DMS153 treated with DMSO at 0.1 percent for 48 hours (cell line): ENCODE results near the gene PITRM1.

Experiments
- DNase-seq: peaks from one replicate; lab custom pipeline; 2025; ENCODE audit not compliant: unreplicated experiment; lab: John Stamatoyannopoulos, UW

Gene PITRM1

GRCh38 chr10:3103646-3104045 is 68.9 kb downstream of the PITRM1 start:
- DNase-seq = no peak

DNA sequence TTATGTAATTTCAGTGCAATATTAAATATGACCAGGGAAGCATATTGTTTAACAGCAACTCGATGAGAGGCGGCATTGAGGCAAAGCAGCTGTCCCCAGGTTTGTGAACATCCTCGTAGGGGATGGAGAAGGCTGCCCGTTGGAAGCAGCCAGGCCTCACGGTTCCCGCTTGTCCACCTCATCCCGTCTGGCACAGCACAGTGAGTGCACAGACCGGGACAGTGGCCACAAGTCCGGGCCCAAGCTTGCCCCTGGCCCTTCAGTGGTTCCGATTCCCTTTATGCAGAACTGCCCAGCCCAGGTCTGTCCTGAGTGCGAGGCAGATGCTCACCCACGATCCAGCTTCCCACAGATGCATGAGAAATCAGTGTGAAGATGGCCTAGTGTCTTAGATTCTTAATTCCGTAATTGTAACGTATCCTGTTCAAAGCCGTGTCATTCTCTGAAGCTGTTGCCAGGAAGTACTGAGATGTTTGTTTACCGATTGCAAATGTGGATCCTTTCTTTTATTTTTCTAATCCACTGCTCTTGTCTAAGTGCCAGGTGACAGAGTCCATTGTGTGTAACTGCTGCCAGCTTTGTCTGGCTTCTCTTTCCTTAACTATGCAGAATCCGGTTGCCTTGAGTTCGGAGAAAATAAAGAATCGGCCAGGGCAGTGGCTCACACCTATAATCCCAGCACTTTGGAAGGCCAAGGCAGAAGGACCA is 69.7 kb downstream of the PITRM1 start:
- DNase-seq = peak; percentile 1

DNA sequence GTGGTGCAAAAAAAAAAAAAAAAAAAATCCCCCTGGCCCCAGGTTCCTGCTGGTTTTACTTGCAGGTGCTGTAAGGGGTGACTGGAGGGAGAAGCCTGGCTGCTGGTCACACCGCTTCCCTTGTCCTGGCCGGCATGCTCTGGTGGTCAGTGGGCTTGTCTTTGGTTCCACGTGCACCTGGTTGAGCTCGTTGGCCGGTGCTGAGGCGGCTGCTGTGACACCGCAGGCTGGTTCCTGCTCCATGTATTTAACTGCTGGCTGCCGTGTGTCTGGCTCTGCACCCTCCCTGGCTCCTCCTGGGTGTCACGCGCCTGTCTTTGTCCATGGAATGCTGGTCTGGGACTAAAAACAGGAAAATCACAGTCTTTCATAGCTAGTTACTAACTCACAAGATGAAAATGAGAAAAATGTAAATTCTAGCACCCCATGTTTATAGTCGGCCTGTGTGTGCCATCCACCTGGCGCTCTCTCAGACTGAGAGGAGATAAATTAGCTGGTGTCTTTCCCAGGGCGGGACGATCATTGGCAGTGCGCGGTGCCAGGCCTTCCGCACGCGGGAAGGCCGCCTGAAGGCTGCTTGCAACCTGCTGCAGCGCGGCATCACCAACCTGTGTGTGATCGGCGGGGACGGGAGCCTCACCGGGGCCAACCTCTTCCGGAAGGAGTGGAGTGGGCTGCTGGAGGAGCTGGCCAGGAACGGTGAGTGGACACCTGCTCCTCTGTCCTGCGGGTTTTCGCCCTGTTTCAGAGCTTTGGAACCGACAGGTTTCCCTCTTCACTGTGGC is 71.5 kb downstream of the PITRM1 start:
- no peak for DNase-seq

DNA sequence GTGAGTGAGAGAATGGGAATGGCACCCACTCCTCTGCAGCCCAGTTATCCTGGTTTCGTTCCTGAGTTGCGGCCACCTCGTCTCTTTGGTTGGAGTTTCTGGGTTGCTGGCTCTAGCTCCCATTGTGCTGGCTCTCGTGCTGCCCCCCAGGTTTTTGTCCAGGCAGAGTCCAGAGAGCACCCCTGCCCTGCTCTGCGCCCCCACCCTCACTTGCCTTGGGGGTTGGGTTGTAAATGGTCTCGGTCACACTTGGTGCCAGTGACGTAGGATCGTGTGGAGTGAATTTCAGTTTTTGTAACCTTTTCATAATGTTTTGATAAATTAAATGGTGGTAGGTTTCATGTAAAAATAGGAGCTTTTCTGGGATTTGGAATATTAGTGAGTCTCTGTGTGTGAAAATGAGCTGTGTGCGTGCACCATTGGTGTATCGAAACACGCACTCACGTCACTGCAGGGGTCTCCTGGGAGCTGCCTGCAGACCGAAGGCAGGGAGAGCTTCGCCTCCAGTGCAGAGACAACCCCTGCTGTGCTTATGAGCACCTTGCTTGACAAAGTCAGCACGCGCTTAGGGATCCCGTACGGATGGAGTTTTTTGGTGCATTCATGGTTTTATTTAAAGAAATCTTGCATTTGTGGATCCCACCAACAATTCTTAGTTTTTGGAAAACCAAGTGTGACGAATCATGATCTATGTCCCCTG is 72.3 kb downstream of the PITRM1 start:
- no peak for DNase-seq

- DNase-seq = no peak
Observed at GRCh38 chr10:3099291-3100092, 73.1 kb downstream of the PITRM1 start.

GRCh38 chr10:3098689-3099088 is 73.9 kb downstream of the PITRM1 start:
- DNase-seq = no peak

- DNase-seq = no peak
Observed at GRCh38 chr10:3097160-3097559, 75.4 kb downstream of the PITRM1 start.

DNA sequence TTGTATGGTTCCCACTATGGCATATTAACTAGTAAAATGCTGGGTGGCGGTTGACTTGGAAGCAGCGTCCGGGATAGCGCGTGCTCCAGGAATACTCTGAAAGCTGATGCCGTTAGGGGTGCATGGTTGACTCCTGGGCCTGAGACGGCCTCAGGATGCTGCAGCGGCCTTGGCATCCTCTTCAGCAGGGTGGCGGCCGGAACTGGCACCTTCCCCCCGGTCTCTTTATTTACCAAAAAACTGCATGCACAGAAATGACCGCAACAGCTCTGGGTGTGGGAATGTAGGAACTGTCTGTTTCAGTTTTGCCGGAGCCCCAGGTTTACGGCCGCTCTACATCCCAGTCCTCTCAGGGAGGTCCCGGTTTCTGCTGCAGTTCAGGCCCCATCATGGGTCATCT is 76.4 kb downstream of the PITRM1 start:
- DNase-seq = no peak

DNA sequence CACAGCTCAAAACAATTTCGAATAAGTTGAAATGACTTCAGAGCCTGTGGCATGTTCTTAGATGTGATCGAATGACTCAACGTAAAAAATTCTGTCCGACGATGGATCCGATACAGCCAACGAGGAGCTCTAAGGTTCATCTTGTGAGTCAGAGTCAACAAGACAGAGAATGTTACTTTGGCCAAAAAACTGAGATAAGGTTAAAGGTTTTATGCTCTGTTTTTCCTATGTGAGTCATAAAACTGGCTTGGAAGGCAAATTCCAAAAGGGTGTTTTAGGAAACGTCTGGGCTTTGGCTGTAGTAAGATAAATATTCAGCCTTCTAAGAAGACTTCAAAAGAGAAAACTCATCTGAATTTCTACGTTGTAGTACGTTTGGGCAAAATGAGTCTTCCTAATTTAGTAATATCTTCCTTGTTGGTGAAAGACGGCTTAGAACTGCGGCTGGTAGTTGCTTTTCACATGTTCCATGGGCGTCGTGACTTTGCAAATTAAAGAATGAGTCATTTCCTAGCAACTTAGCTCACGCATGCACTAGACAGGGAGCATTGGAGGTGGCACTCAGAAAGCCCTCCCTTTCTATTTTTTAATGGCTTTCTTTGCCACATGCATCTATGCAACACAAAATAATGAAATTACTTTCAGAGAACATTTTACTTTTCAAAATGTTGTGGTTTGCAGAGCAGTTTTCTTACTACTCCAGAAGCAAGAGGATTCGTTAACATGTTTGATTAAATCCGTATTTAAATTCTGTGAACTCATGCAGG is 77.0 kb downstream of the PITRM1 start:
- no peak for DNase-seq

GRCh38 chr10:3094609-3095036 is 78.0 kb downstream of the PITRM1 start:
- DNase-seq = no peak

- DNase-seq = no peak
Observed at GRCh38 chr10:3093996-3094395, 78.6 kb downstream of the PITRM1 start.

DNA sequence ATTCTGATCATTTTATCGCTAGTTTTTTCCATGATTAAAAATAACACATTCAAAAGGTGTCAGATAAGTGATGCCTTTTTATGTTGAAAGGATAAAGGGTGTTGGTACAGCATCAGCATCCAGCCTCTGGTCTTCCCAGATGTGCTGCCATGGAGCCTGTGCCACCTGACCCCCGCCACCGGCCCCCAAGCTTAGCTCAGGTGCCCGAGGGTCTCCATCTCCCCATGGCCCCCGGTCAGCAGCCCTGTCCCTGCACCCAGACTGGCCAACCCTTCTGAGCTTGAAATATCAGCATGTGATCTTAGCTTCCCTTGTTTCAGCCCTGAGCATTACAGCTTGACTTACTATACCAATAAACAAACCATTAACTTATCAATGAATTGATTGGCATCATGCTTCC is 80.7 kb downstream of the PITRM1 start:
- DNase-seq = no peak

GRCh38 chr10:3090914-3091787 is 81.4 kb downstream of the PITRM1 start:
- DNase-seq = no peak

- no peak for DNase-seq
Observed at GRCh38 chr10:3090388-3090787, 82.2 kb downstream of the PITRM1 start.
